Calu3 (cell line): ENCODE results near the gene HEPHL1. TPM values are rescaled to one million over a fixed set of nuclear protein-coding genes. Genes with fewer than 3 reads are reported as not detected.
"Not testable (repeated sequence)": the region's sequence is repeated elsewhere in the genome, so short reads cannot be mapped to it uniquely, and the experiment has no call there.

Experiments
- Bru-seq: library from RNA; stranded (reverse); fragments of 400-500 nt; gene quantifications from one replicate; lab custom pipeline; 2021; lab: Mats Ljungman, UMichigan
- BruChase-seq, 2 experiments: library from RNA; stranded (reverse); fragments of 400-500 nt; gene quantifications; one replicate each; lab custom pipeline; 2021; lab: Mats Ljungman, UMichigan
- BruUV-seq: library from RNA; stranded (reverse); fragments of 400-500 nt; replicated peaks from 2 replicates; lab custom pipeline; 2021; lab: Mats Ljungman, UMichigan
- CTCF ChIA-PET: fragments of 300-600 bp; sonication (Branson Sonifier 250); formaldehyde crosslinking; loops from one replicate; lab custom pipeline; 2022; ENCODE audit warnings: antibody characterized with exemption; lab: Charles Lee
- DNase-seq: peaks from one replicate; pipeline ENCODE4 v3.0.0; 2022
- H3K27ac Mint-ChIP-seq: one replicate; pipeline ENCODE4 v1.8.0; 2022; ENCODE audit warnings: mixed read lengths; ENCODE audit not compliant: unreplicated experiment
- H3K27me3 Mint-ChIP-seq: one replicate; pipeline ENCODE4 v1.8.0; 2022; ENCODE audit warnings: mixed read lengths; ENCODE audit not compliant: unreplicated experiment
- H3K36me3 Mint-ChIP-seq: one replicate; pipeline ENCODE4 v1.8.0; 2022; ENCODE audit warnings: mild to moderate bottlenecking, moderate library complexity, mixed read lengths; ENCODE audit not compliant: insufficient read depth, unreplicated experiment
- H3K4me1 Mint-ChIP-seq: one replicate; pipeline ENCODE4 v1.8.0; 2022; ENCODE audit warnings: mild to moderate bottlenecking, low read depth, mixed read lengths; ENCODE audit not compliant: unreplicated experiment
- H3K4me3 Mint-ChIP-seq: one replicate; pipeline ENCODE4 v1.8.0; 2022; ENCODE audit warnings: mild to moderate bottlenecking, low read depth, moderate library complexity, mixed read lengths; ENCODE audit not compliant: unreplicated experiment
- H3K9me3 Mint-ChIP-seq: one replicate; pipeline ENCODE4 v1.8.0; 2022; ENCODE audit warnings: low read depth, mixed read lengths; ENCODE audit not compliant: unreplicated experiment
- CTCF ChIP-seq: fragments of 200-600 bp; IDR thresholded peaks from one replicate; pipeline ENCODE4 v1.8.0; 2022; ENCODE audit warnings: antibody characterized with exemption; ENCODE audit not compliant: unreplicated experiment
- intact Hi-C: fragments of 100-400 bp; cut with micrococcal nuclease; formaldehyde crosslinking; loops from one replicate; pipeline ENCODE4 v1.10.0; 2022; ENCODE audit not compliant: unreplicated experiment
- long read RNA-seq: library from polyadenylated mRNA; stranded (forward); transcript quantifications from one replicate; pipeline ENCODE4 v2.0.0, GENCODE V29; 2022
- total RNA-seq: library from RNA; stranded (reverse); gene quantifications from 2 replicates; pipeline ENCODE4 v1.2.3, GENCODE V29; 2022

Gene HEPHL1
- total RNA-seq = not detected in 2 replicates
- Bru-seq, nascent RNA = percentile 2 among the genes with signal in this experiment
- percentile 4 among the genes with signal in this experiment for BruChase-seq, experiment 1, labeled RNA remaining after a 6-hour chase
- not detected for BruChase-seq, experiment 2, labeled RNA remaining after a 2-hour chase
- long read RNA-seq, partial matches to known transcripts = 1 of 1 reads
- long read RNA-seq, other reads (novel, unspliced or antisense) = 0 of 1 reads

- Mint-ChIP-seq H3K27me3 (no peaks in the 10 kb centered on the region), H3K4me3 (no peak within 1 kb of the TSS), H3K9me3 (no peaks in the 10 kb centered on the region), H3K36me3 (no peaks in the 10 kb centered on the region), H3K27ac (no peak within 1 kb of the TSS), H3K4me1 (no peaks in the 10 kb centered on the region)
- no peak for DNase-seq
- BruUV-seq = no TSS peak
- CTCF ChIA-PET = no interaction called here
- TF ChIP-seq CTCF = no peak
- intact Hi-C loops = no loop called here
These were observed at the start of gene HEPHL1 for GRCh38 chr11:94020777-94021481. Gene HEPHL1 (plus strand): TSS chr11:94021354. CDS start chr11:94021369, 15 bp downstream.

- Mint-ChIP-seq H3K4me3 (no peak overlapping the region), H3K4me1 (peaks cover 11% of the 10 kb centered on the region), H3K27me3 (no peaks in the 10 kb centered on the region), H3K27ac (no peak overlapping the region), H3K9me3 (no peaks in the 10 kb centered on the region), H3K36me3 (no peaks in the 10 kb centered on the region)
- no TSS peak for BruUV-seq
- intact Hi-C loops = no loop called here
- DNase-seq = no peak
- CTCF ChIA-PET = no interaction called here
- no peak for TF ChIP-seq CTCF
These were observed 48.4 kb upstream of the HEPHL1 start for GRCh38 chr11:93972790-93973189.

GRCh38 chr11:93973322-93974051 is 47.7 kb upstream of the HEPHL1 start:
- BruUV-seq, H3K36me3 Mint-ChIP-seq, CTCF ChIA-PET, H3K4me3 Mint-ChIP-seq, H3K9me3 Mint-ChIP-seq, H3K27me3 Mint-ChIP-seq, intact Hi-C loops, DNase-seq: not testable (repeated sequence)
- H3K4me1 Mint-ChIP-seq = peaks cover 11% of the 10 kb centered on the region
- peak overlapping the region; percentile 34 for H3K27ac Mint-ChIP-seq

- H3K9me3 Mint-ChIP-seq = no peaks in the 10 kb centered on the region
- H3K4me3 Mint-ChIP-seq = no peak overlapping the region
- no peak overlapping the region for H3K27ac Mint-ChIP-seq
- peaks cover 11% of the 10 kb centered on the region for H3K4me1 Mint-ChIP-seq
- no peak for TF ChIP-seq CTCF
- DNase-seq = no peak
- intact Hi-C loops = no loop called here
- CTCF ChIA-PET = no interaction called here
- H3K27me3 Mint-ChIP-seq = no peaks in the 10 kb centered on the region
- no peaks in the 10 kb centered on the region for H3K36me3 Mint-ChIP-seq
- BruUV-seq = no TSS peak
These were observed 46.4 kb upstream of the HEPHL1 start for GRCh38 chr11:93974759-93975158.

GRCh38 chr11:93976577-93977254 is 44.4 kb upstream of the HEPHL1 start:
- H3K27ac Mint-ChIP-seq, DNase-seq, CTCF ChIA-PET, H3K27me3 Mint-ChIP-seq, H3K36me3 Mint-ChIP-seq, H3K9me3 Mint-ChIP-seq, H3K4me3 Mint-ChIP-seq, BruUV-seq, intact Hi-C loops: not testable (repeated sequence)
- peaks cover 11% of the 10 kb centered on the region for H3K4me1 Mint-ChIP-seq
